Fibroblast of lung (primary cell): Measurements from ENCODE around the gene APOL2. TPM values are rescaled to one million over a fixed set of nuclear protein-coding genes. Genes with fewer than 3 reads are reported as not detected.
"Not testable (repeated sequence)": the region's sequence is repeated elsewhere in the genome, so short reads cannot be mapped to it uniquely, and the experiment has no call there.

Experiments
- DNase-seq, 2 donors: peaks; one replicate each; pipeline versions ENCODE4 v3.0.0 to v3.0.0-alpha.2; 2010; ENCODE audit warnings: low read depth in 2 of 2
- H2AFZ ChIP-seq: 2 replicates; pipeline ENCODE4 v1.5.1; 2012; ENCODE audit warnings: low read length, control low read depth, inconsistent platforms
- H3K27ac ChIP-seq: 2 replicates; pipeline ENCODE4 v1.5.1; 2011; ENCODE audit warnings: low read length, control low read depth; ENCODE audit not compliant: insufficient read depth
- H3K27me3 ChIP-seq: 2 replicates; pipeline ENCODE4 v1.5.1; 2011; ENCODE audit warnings: mild to moderate bottlenecking, low read length; ENCODE audit not compliant: control insufficient read depth, insufficient read depth
- H3K36me3 ChIP-seq: 2 replicates; pipeline ENCODE4 v1.5.1; 2011; ENCODE audit warnings: low read length; ENCODE audit not compliant: control insufficient read depth, insufficient read depth
- H3K4me1 ChIP-seq: 2 replicates; pipeline ENCODE4 v1.5.1; 2011; ENCODE audit warnings: low read length; ENCODE audit not compliant: control insufficient read depth, insufficient read depth; ENCODE audit errors: extremely low read depth
- H3K4me2 ChIP-seq: 2 replicates; pipeline ENCODE4 v1.5.1; 2011; ENCODE audit warnings: low read length, control low read depth; ENCODE audit not compliant: insufficient read depth; ENCODE audit errors: extremely low read depth
- H3K4me3 ChIP-seq, 4 experiments: fragments of 200-600 bp in 1 of 4; sonication (generic) in 1 of 4; replicated peaks in 1 of 4; 2 replicates each; pipeline ENCODE4 v1.5.1; 2011 to 2016; ENCODE audit warnings: low read length in 4 of 4, low read depth in 3 of 4, mild to moderate bottlenecking in 3 of 4, control low read depth in 2 of 4, inconsistent platforms in 1 of 4, mixed read lengths in 1 of 4; ENCODE audit not compliant: insufficient read depth in 1 of 4; ENCODE audit errors: control extremely low read depth in 1 of 4
- H3K79me2 ChIP-seq: 2 replicates; pipeline ENCODE4 v1.5.1; 2012; ENCODE audit warnings: mild to moderate bottlenecking, low read length, inconsistent platforms; ENCODE audit not compliant: control insufficient read depth, insufficient read depth
- H3K9ac ChIP-seq: 2 replicates; pipeline ENCODE4 v1.5.1; 2011; ENCODE audit warnings: mild to moderate bottlenecking, low read length, control low read depth; ENCODE audit not compliant: insufficient read depth
- H3K9me3 ChIP-seq: 2 replicates; pipeline ENCODE4 v1.5.1; 2012; ENCODE audit warnings: low read depth, low read length; ENCODE audit not compliant: control insufficient read depth, insufficient read depth
- H4K20me1 ChIP-seq: 2 replicates; pipeline ENCODE4 v1.5.1; 2011; ENCODE audit warnings: low read length; ENCODE audit not compliant: control insufficient read depth, insufficient read depth; ENCODE audit errors: extremely low read depth
- CTCF ChIP-seq, 2 donors: IDR thresholded peaks in 1 of 2; conservative IDR thresholded peaks in 1 of 2; 1 replicate in 1 of 2; 2 replicates in 1 of 2; pipeline ENCODE4 v1.5.1; 2011 to 2012; ENCODE audit warnings: low read length in 2 of 2, control low read depth in 1 of 2, inconsistent platforms in 1 of 2, low read depth in 1 of 2, mild to moderate bottlenecking in 1 of 2
- EZH2 ChIP-seq: IDR thresholded peaks from 2 replicates; pipeline ENCODE4 v1.5.1; 2012; ENCODE audit warnings: low read length, control low read depth, mild to moderate bottlenecking; ENCODE audit errors: missing control alignments
- polyA plus RNA-seq, 2 donors: library from polyadenylated mRNA; depleted of rRNA in 1 of 2; stranded (reverse) in 1 of 2; unstranded in 1 of 2; fragments of >200 nt; gene quantifications; 2 replicates each; pipeline ENCODE4 v1.2.1, GENCODE V29; 2011 to 2012; ENCODE audit warnings: missing spikeins in 1 of 2
- total RNA-seq: library from RNA; depleted of rRNA; stranded (reverse); fragments of >200 nt; gene quantifications from 2 replicates; pipeline ENCODE4 v1.2.1, GENCODE V29; 2014

APOL2 gene
- total and polyA plus RNA-seq, 2 donors (not counting 1 experiment from before 2014, with no cell fraction given): 38.0 to 49.5 TPM

GRCh38 chr22:36253523-36254490, 14.5 kb upstream of the APOL2 start:
- H3K79me2 ChIP-seq: peaks cover 2% of the 10 kb centered on the region
- peak overlapping the region; percentile 64 for H3K27ac ChIP-seq

GRCh38 chr22:36252754-36253522, 13.6 kb upstream of the APOL2 start, which contains the start of gene APOL1:
Gene APOL1 (plus strand): TSS chr22:36253133. CDS start chr22:36254956, 1,823 bp downstream.
- Histone ChIP-seq H3K9me3 (no peaks in the 10 kb centered on the region), H2AFZ (peak within 1 kb of the TSS; percentile 68), H3K36me3 (no peaks in the 10 kb centered on the region), H3K79me2 (peaks cover 2% of the 10 kb centered on the region), H3K9ac (peak within 1 kb of the TSS; percentile 28), H3K4me3 (peak within 1 kb of the TSS; percentile 41 to 64 (median 46)), H3K4me1 (peaks cover 10% of the 10 kb centered on the region), H4K20me1 (no peaks in the 10 kb centered on the region), H3K27ac (peak within 1 kb of the TSS; percentile 64), H3K4me2 (peak within 1 kb of the TSS; percentile 85), H3K27me3 (no peaks in the 10 kb centered on the region)
- DNase-seq: peak in 1 of 2 donors; percentile 49
- TF ChIP-seq CTCF (conservative IDR thresholded peaks at IDR 0.05 in 1 of 2, IDR thresholded peaks at IDR 0.05 in 1 of 2; ENCODE audit: low read depth in 1 of 2, low read length in 2 of 2) (no peak), EZH2 (no peak)

More at GRCh38 chr22:36253523-36254490, 14.5 kb upstream of the APOL2 start:
- peak overlapping the region; percentile 28 for H3K9ac ChIP-seq
- DNase-seq: peak in 1 of 2 donors; percentile 47
- H3K9me3 ChIP-seq: no peaks in the 10 kb centered on the region
- no peaks in the 10 kb centered on the region for H4K20me1 ChIP-seq
- no peaks in the 10 kb centered on the region for H3K36me3 ChIP-seq
- H3K27me3 ChIP-seq: no peaks in the 10 kb centered on the region
- peak overlapping the region; percentile 85 for H3K4me2 ChIP-seq
- TF ChIP-seq EZH2: no peak
- TF ChIP-seq CTCF (conservative IDR thresholded peaks at IDR 0.05 in 1 of 2, IDR thresholded peaks at IDR 0.05 in 1 of 2; ENCODE audit: low read depth in 1 of 2, low read length in 2 of 2): no peak
- H3K4me3 ChIP-seq: peak overlapping the region; percentile 41 to 64 (median 46)
- peaks cover 10% of the 10 kb centered on the region for H3K4me1 ChIP-seq
- no peak overlapping the region for H2AFZ ChIP-seq

GRCh38 chr22:36251979-36252608, 12.8 kb upstream of the APOL2 start:
- H3K9ac ChIP-seq, DNase-seq, H3K79me2 ChIP-seq, H3K27me3 ChIP-seq, H3K4me1 ChIP-seq, H2AFZ ChIP-seq, H3K4me2 ChIP-seq, H3K36me3 ChIP-seq, H3K4me3 ChIP-seq, H4K20me1 ChIP-seq, H3K9me3 ChIP-seq, H3K27ac ChIP-seq: not testable (repeated sequence)

GRCh38 chr22:36250292-36250960, 11.1 kb upstream of the APOL2 start:
- not testable (repeated sequence) for H3K79me2 ChIP-seq, DNase-seq, H3K4me3 ChIP-seq, H3K27ac ChIP-seq, H3K9ac ChIP-seq, H2AFZ ChIP-seq, H3K4me1 ChIP-seq, H3K36me3 ChIP-seq, H3K9me3 ChIP-seq, H3K4me2 ChIP-seq, H4K20me1 ChIP-seq, H3K27me3 ChIP-seq
